GM13977 (cell line): ENCODE measurements around the gene NUP62.

Experiments used
- DNase-seq: peaks from one replicate; pipeline ENCODE4 v3.0.0; 2012; ENCODE audit warnings: low spot score
- in situ Hi-C: fragments of 300-500 bp; cut with MboI; formaldehyde crosslinking; loops from one replicate; pipeline ENCODE4 v1.12.0; 2022; ENCODE audit warnings: low sequenced_read_pairs, low pct_unique_long_range_greater_than_20kb, mixed read lengths, inconsistent platforms; ENCODE audit not compliant: unreplicated experiment
- TF ChIP-seq, protein P1 (sequence below): IDR thresholded peaks from 2 replicates; pipeline ENCODE4 v1.5.1; 2012; ENCODE audit warnings: mild to moderate bottlenecking, control low read depth; ENCODE audit not compliant: insufficient read depth; ENCODE audit errors: extremely low read depth, missing control alignments

The NUP62 gene, protein sequence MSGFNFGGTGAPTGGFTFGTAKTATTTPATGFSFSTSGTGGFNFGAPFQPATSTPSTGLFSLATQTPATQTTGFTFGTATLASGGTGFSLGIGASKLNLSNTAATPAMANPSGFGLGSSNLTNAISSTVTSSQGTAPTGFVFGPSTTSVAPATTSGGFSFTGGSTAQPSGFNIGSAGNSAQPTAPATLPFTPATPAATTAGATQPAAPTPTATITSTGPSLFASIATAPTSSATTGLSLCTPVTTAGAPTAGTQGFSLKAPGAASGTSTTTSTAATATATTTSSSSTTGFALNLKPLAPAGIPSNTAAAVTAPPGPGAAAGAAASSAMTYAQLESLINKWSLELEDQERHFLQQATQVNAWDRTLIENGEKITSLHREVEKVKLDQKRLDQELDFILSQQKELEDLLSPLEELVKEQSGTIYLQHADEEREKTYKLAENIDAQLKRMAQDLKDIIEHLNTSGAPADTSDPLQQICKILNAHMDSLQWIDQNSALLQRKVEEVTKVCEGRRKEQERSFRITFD

DNA sequence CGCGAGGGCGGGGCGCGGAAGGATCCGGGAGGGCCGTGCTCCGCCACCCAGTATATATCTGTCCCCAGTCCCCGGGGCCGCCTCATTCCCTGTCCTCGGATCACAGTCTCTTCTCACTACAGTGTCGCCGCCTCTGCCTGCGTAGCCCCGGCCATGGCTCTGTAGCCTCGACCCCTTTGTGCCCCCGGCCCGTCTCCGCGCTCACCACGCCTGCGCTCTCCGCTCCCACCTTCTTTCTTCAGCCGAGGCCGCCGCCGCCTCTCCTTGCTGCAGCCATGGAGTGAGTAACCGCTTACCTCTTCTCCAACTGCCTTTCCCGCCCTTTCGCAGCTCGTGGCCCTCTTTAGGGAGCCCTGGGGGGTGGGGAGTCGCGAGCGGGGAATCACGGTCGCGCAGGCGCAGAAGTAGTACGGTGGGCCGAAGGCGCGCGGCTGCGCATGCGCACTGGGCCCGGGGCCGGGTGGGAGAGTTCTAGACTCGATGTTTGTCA lies at the start of gene NUP62, which contains the start of gene ATF5:
Gene NUP62 (minus strand): TSS at position 384 of the 490 bp plus-strand sequence. CDS start 19,697 bp downstream, outside the sequence.
Gene ATF5 (plus strand): TSS at position 85 of the 490 bp plus-strand sequence. CDS start 1,646 bp downstream, outside the sequence.
- DNase-seq, result peak; percentile 97
- TF ChIP-seq, protein P1, sequence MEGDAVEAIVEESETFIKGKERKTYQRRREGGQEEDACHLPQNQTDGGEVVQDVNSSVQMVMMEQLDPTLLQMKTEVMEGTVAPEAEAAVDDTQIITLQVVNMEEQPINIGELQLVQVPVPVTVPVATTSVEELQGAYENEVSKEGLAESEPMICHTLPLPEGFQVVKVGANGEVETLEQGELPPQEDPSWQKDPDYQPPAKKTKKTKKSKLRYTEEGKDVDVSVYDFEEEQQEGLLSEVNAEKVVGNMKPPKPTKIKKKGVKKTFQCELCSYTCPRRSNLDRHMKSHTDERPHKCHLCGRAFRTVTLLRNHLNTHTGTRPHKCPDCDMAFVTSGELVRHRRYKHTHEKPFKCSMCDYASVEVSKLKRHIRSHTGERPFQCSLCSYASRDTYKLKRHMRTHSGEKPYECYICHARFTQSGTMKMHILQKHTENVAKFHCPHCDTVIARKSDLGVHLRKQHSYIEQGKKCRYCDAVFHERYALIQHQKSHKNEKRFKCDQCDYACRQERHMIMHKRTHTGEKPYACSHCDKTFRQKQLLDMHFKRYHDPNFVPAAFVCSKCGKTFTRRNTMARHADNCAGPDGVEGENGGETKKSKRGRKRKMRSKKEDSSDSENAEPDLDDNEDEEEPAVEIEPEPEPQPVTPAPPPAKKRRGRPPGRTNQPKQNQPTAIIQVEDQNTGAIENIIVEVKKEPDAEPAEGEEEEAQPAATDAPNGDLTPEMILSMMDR, result no peak
- in situ Hi-C loops, result loop anchor here (25.0 kb wide), 1 partner anchor 208 kb away; no protein-coding TSS in a partner anchor

DNA sequence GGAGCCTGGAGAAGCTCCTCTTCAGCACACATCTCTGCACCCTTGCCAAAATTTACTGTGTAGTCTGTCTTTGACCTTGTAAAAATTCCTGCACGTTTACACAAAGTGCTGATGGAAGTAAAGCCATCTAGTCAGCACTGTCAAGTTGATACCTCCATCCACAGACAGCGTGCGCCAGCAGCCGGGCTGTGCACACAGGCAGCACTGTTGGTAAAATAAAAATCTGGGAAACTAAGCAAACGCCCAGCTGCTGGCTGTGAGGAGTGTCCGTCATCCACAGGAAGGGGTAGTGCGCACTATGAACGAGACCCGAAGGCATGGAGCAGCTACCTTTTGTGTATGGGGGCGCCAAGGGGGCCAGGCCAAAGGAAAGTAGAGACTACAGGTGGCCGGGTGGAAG lies 49.0 kb upstream of the NUP62 start:
- in situ Hi-C loops, result no loop called here
- TF ChIP-seq, protein P1, result no peak
- no peak for DNase-seq

DNA sequence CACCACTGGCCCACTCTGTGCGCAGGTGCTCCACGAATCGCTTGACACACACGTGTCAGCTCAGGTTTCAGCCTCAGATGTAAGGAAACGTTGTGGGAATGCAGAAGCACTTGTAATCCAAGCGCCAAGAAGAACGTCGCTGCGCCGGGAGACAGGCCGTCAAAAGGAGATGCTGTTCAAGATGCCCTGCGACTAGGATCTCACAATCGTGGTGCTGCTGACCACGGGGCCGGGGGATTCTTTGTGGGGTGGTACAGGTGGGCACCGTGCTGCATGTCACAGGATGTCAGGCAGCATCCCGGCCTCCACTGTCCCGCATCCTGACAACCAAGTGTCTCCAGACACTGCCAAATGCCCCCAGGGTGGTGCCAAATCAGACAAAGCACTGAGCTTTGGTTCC lies 48.6 kb upstream of the NUP62 start:
- TF ChIP-seq, protein P1, result no peak
- no peak for DNase-seq
- in situ Hi-C loops, result no loop called here

DNA sequence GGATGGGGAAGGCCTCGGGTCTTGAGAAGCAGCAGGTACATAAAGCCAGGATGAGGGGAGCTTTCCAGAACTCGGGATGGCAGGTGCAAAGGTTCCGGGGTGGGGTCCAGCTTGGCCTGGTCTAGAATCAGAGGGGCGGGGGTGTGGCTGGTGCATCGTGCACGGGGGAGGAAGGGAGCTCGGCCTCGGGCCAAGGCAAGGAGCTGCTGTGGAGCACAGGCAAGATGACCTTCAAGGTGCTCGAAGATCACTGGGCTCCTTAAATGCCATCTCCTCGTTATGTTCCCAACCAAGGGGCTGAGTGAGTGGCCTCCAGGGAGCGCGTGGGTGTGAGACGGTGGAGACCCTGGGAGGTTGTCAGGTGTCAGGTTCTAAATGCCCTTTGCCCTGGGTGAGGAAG lies 47.8 kb upstream of the NUP62 start:
- TF ChIP-seq, protein P1, result no peak
- in situ Hi-C loops, result no loop called here

DNA sequence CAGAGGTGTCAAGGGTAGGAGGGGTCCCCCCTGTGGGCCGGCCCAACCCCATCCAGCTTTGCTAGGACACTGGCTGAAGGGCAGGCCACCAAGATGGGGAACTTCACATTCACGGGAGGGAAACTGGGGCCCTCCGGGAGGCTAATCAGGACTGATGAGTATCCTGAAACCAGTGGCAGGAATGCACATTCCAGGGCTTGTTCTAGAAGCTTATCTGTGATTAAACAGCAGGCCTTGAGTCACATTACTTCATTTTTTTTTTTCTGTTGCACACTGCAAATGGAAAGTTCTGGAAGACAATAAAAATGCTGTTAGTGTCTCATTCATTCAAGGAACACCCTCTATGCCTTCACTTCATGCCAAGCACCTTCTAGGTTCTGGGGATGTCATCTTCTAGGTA lies 47.2 kb upstream of the NUP62 start:
- DNase-seq, result no peak
- in situ Hi-C loops, result no loop called here
- TF ChIP-seq, protein P1, result no peak

More for the DNA sequence above, 47.8 kb upstream of the NUP62 start:
- DNase-seq, result no peak

DNA sequence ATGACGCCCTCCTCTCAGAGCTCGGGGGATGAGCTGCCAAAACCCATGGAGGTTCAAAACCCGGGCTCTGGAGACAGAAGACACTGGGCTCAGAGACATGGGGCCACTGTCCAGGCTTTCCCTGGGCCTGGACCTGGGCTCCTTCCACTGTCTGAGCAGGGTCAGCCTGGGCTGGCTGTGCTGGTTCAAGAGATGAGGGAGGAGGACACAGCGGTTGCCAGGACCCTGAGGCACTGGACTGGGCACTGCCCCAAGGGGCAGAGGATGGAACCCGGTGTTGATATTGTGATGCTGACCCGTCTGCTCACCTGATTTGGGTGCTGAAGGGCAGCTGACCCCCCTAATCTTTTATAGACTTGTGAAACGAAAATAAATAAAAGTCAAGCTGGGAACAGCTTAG lies 45.7 kb upstream of the NUP62 start:
- DNase-seq, result no peak
- in situ Hi-C loops, result no loop called here
- TF ChIP-seq, protein P1, result no peak
